GM18873 (cell line): Measurements from ENCODE around the gene AHSP.
"Not testable (repeated sequence)": the region's sequence is repeated elsewhere in the genome, so short reads cannot be mapped to it uniquely, and the experiment has no call there.

ENCODE experiments used
- ATAC-seq: cut with Tn5 transposase; IDR thresholded peaks from one replicate; pipeline ENCODE4 v1.9.1; 2021; ENCODE audit warnings: mild to moderate bottlenecking, moderate library complexity, moderate number of reproducible peaks; ENCODE audit not compliant: unreplicated experiment, low FRiP score

The AHSP gene

DNA sequence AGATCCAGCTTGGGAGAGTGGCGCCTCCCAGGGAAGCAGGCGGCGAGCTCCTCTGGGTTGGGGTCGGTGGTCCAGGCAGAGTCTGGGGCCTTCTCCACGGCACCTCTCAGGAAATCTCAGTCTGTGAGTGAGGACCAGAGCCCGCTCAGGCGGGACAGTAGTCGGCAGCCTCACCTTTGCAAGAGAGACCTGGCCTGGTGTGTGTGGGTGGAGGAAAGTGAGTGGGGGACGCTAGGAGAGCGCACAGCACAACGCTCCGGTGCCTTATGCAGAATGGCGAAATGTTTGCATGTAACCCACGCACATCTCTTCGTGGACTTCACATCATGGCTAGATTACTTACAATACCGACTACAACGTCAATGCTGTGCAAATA lies 2.2 kb downstream of the AHSP start:
- ATAC-seq, result no peak

DNA sequence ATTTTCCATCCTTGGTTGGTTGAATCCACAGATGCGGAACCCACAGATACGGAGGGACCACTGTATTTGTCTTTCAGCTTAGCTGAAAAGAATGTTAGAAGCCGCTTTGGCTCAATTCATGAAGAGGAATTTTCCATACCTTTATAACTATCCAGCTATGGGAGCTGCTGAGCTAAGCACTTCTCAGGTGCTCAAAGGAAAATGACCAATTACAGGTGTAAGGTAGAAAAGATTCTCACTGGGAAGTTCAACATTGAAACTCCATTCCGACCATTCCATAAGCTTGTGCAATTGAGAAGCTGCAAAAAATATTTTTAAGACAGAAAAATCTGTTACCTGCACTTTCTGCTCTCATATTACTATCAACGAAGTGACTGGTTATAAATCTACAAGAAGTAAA lies 2.7 kb downstream of the AHSP start:
- no peak for ATAC-seq

DNA sequence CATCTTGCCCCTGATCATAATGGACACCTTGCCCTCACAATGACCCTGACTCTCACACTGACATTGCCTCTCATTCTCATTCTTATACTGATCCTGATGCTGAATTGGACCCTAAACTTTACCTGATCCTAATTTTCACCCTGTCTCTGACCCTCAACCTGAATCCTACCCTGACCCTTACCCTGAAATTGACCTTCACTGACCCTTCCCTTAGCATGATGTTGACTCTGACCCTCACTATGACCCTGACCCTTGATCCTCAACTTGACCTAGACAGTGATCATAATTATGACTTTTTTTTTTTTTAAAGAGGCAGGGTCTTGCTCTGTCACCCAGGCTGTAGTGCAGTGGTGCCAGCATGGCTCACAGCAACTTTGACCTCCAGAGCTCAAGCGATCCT lies 3.4 kb downstream of the AHSP start:
- ATAC-seq, result no peak

DNA sequence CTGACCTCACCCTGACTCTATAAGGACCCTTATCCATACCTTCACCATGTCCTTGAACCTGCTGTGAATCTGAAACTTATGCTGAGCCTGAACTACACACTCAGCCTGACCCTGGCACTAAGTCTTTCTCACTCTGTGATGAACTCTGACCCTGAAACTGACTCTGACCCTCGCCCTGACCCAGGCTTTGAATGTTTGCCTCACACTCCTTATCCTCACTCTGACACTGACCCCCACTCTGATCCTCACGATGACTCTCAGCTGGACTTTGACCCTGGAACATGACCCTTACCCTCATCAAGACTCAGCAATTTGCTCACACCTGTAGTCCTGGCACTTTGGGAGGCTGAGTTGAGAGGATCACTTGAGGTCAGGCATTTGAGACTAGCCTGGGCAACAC lies 4.4 kb downstream of the AHSP start:
- no peak for ATAC-seq

DNA sequence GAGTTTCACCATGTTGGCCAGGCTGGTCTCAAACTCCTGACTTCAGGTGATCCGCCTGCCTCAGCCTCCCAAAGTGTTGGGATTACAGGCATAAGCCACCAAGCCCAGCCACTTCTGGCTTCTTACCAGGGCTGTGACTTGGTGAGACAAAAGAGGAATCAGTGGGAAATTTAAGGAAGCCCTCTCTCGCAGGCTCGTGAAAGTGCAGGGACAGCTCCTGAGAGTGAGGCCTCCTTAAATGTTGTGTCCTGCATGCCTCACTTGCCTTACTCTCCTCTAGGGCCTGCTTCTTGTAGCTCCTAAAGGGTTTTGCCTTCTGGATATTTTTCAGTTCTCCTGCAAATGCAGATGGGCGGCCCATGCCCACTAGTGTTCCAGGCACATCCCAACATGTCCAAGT lies 5.2 kb downstream of the AHSP start:
- no peak for ATAC-seq

DNA sequence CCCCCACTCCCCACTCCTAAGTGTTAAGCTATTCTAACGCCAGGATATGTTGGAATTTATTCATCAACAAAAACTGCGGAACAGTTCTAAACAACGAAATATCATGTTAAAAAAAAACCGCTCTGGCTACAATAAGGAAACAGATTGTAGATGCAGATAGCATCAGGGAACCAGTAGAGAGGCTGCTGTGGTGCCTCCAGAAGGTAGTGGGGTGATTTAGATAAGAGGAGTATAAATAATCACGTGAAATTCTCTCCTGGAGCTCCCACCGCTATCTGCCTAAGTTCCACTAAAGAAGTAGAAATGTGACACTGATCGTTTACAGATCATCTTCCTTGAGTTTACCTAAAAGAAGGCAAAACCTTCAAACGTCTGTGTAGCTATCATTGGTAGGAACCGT lies 8.0 kb downstream of the AHSP start:
- ATAC-seq, result no peak

DNA sequence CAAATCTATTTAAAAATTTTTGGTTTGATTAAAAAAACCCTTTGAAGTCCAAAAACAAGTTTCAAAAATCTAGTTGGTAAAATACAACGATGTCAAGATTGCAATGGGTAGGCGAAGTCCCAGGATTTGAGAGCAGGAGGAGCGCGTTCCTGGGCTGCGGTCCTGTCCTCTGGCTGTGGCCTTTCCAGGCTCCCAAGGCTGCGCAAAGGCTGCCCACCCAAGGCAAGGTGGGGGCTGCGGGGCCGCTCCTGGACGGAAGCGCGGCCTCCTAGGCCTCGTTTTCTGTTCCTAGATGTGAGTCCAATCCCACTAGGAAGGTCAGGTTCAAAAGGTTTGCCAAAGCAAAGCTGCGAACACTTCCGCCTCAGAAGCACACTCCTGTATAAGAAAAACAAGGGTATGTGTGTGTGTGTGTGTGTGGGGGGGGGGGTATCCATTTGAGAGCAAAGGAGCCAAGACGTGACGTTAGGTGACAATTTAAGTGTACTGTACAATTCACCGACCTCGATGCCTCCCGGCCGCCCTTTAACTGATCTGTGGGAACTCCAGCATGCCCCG lies 9.2 kb downstream of the AHSP start:
- no peak for ATAC-seq

DNA sequence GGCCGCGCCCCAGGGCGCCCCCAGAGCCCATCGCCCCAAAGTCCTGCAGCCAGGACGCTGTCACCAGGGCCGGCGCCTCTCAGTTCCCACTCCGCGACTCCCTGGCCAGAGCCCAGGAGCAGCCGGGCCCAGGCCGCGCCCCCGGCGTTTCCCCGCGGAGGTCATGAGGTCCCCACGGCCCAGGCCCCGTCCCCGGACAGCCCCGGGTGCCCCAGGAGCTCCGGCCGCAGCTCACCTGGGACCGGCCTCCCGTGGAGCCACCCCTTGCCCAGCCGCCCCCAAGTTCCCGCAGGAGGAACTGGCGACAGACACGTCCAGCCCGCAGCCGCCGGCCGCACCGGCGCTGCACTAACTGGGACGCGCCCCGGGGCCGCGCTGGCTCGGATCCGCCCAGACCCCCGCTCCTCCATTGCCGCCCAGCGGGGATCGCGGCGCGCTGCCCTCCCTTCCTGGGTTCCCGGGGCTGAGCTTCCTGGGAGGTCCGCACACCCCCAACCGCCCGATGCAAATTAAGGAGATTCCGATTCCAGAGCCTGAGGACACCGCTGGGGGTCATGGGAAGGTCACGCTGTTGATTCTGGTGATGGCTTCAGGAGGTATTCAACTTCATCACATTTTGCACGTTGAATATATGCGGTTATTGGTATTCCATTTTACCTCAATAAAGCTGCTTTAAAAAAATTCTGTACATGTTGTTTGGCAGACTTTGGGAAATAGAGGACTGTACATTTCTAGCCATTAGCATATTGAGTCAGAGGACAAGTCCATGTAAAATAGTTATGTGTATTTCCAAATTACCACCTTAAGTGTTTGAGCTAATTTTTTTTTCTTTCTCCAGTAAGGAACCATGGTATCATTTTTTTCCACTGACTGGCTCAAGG lies 9.9 kb downstream of the AHSP start:
- no peak for ATAC-seq

DNA sequence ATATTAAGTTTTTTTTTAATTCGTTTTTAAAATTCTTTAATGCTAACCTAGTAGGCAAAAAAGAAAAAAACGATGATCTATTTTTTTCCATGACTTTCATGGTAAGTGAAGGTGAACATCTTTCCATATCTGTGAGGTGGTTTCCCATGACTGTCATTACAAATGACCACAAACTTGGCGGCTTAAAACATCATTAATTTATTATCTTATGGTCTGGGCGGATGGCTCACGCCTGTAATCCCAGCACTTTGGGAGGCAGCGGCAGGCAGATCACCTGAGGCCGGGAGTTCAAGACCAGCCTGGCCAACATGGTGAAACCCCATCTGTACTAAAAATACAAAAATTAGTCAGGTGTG lies 10.5 kb downstream of the AHSP start:
- not testable (repeated sequence) for ATAC-seq

DNA sequence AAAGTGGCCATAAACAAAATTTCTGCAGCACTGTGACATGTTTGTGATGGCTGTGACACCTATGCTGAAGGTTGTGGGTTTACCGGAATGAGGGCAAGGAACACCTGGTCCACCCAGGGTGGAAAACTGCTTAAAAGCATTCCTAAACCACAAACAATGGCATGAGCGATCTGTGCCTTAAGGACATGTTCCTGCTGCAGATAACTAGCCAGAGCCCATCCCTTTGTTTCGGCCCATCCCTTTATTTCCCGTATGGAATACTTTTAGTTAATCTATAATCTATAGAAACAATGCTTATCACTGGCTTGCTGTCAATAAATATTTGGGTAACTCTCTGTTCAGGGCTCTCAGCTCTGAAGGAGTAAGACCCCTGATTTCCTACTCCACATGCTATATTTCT lies 12.1 kb downstream of the AHSP start:
- not testable (repeated sequence) for ATAC-seq

DNA sequence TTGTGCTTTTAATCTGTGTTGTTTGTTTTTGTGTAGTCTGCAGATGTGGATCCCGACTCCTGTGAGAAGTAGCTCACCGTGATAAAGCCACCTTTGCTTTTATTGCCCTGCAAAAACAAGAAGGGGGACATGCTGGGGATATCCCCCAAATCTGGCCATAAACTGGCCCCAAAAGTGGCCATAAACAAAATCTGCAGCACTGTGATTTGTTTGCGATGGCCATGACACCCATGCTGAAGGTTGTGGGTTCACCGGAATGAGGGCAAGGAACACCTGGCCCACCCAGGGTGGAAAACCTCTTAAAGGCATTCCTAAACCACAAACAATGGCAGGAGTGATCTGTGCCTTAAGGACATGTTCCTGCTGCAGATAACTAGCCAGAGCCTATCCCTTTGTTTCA lies 15.1 kb downstream of the AHSP start:
- ATAC-seq, result no peak

DNA sequence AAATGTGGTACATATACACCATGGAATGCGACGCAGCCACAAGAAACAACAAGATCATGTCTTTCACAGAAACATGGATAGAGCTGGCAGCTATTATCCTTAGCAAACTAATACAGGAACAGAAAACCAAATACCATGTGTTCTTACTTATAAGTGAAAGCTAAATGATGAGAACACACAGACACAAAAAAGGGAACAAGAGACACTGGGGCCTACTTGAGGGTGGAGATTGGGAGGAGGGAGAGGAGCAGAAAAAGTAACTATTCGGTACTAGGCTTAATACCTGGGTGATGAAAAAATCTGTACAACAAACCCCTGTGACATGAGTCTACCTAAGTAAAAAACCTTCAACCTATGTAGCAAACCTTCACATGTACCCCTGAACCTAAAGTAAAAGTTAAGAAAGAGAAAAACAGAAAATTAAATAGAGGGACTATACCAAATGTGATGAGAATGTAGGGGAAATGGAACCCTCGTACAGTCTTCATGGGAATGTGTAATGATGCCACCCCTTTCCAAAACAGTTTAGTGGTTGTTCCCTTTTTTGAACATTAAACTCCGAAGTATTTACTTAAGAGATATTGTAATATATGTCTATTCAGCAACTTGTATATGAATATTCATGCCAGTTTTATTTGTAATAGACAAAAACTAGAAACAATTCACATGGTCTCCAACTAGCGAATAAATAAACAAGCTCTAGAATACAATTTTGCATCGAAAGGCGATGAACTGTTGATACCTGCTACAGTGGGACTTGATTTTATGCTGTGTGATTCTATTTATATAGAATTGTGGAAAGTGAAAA lies 33.9 kb downstream of the AHSP start:
- no peak for ATAC-seq

DNA sequence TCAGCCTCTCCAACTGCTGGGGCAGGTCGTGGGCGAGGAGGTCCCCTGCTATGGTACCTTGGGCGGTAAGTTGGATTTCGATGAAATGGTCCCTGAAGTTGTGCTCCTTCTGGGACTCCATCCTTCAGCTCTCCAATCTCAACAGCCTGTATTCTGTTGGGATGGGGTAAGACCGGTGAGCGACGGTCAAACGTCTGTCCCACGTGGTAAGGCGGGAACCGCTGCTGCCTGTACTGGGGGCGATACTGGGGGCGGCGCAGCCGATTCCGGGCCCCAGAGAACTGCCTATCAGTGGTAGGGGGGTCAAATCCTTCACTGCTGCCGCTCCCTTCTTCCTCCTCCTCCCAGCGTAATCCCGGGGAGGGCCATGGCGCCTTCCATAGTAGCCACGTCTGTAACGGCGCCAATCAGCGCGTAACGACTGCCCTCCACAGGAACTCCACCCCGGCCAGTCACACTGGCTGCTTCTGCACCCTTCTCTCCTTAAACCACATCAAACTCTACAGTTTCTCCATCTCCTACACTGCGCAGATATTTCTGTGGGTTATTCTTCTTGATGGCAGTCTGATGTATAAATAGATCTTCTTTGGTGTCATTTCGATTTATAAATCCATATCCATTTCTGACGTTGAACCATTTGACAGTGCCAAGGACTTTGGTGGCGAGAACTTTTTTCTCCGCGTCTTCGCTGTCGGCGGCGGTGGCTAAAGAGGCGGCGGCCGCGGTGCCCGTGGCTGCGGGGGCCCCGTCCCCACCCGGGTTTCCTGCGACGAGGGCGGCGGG lies 41.1 kb downstream of the AHSP start:
- no peak for ATAC-seq

DNA sequence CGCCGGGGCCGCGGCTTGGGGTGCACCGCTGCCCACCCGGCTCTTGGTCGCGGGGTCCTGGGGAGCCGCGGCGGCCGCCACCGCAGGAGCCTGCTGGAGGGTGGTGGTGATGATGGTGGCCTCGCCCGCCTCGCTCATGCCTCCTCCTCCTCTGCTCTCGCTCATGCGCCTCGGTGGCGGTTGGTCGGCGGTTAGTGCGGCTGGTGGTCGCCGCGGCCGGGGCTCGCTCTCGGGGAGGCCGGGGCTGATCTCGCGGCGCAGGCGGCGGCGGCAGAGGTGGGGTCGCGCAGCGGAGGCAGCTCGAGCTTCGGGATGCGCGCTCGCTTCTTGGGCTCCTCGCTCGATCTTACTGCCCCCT lies 41.6 kb downstream of the AHSP start:
- ATAC-seq, result no peak

DNA sequence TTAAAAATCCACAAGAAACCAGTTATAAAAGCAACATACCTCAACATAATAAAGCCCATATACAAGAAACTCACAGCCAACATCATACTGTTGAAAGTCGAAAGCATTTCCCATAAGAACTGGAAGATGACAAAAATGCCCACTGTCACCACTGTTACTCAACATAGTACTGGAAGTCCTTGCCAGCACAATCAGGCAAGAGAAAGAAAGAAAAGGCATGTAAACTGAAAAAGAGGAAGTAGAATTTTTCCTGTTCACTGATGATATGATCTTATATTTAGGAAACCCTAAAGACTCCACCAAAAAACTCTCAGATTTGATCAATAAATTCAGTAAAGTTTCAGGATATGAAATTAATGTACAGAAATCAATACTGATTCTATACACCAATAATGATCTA lies 45.1 kb downstream of the AHSP start:
- no peak for ATAC-seq

DNA sequence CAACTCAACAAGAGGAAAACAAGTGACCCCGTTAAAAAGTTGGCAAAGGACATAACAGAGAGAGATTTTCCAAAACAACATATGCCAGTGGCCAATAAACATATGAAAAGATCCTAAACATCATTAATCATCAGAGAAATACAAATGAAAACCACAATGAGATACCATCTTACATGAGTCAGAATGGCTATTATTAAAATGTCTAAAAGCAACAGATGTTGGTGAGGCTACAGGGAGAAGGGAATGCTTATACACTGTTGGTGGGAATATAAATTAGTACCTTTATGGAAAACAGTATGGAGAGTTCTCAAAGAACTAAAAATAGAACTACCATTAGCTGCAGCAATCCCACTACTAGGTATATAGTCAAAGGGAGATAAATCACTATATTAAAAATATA lies 46.5 kb downstream of the AHSP start:
- ATAC-seq, result not testable (repeated sequence)

DNA sequence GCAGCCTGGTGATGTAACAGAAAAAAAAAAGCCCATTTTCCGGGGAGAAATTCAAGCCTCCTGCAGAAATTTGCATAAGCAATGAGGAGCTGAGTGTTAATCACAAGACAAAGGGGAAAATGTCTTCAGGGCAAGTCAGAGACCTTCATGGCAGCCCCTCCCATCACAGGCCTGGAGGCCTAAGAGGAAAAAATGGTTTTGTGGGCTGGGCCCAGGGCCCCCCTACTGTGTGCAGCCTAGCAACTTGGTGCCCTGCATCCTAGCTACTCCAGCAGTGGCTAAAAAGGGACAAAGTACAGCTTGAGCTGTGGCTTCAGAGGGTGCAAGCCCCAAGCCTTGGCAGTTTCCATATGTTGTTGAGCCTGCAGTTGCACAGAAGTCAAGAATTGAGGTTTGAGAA lies 49.7 kb downstream of the AHSP start:
- no peak for ATAC-seq
